K562 (cell line): Measurements from ENCODE around the gene ZFP30. TPM values are rescaled to one million over a fixed set of nuclear protein-coding genes. Genes with fewer than 3 reads are reported as not detected.

Experiments used
- ATF1 ChIP-seq, 2 experiments: fragments of 450-650 bp in 1 of 2; IDR thresholded peaks; 2 replicates each; pipeline ENCODE4 v1.6.1; 2016; ENCODE audit warnings: missing compliant biosample characterization in 1 of 2, missing genetic modification characterization in 1 of 2
- ATF3 ChIP-seq, 2 experiments: fragments of 450-650 bp in 1 of 2; sonication (generic) in 1 of 2; formaldehyde crosslinking in 1 of 2; IDR thresholded peaks in 1 of 2; conservative IDR thresholded peaks in 1 of 2; 2 replicates each; pipeline versions ENCODE4 v1.6.1 to v1.8.1; 2016 to 2023; ENCODE audit warnings: mild to moderate bottlenecking in 2 of 2, moderate library complexity in 2 of 2, inconsistent platforms in 1 of 2, missing genetic modification reagents in 1 of 2
- CGGBP1 ChIP-seq: fragments of 250-450 bp; sonication (Bioruptor Pico); IDR thresholded peaks from 2 replicates; pipeline ENCODE4 v1.9.0; 2021; ENCODE audit warnings: mild to moderate bottlenecking
- DIDO1 ChIP-seq: fragments of 450-650 bp; IDR thresholded peaks from 2 replicates; pipeline ENCODE4 v1.6.1; 2016; ENCODE audit warnings: low read depth, missing biosample characterization, missing genetic modification characterization
- EGR1 ChIP-seq: fragments of 450-650 bp; conservative IDR thresholded peaks from 2 replicates; pipeline ENCODE4 v1.6.1; 2017; ENCODE audit warnings: mild to moderate bottlenecking
- ESRRB ChIP-seq: fragments of 250-450 bp; sonication (Bioruptor Pico); IDR thresholded peaks from 2 replicates; pipeline ENCODE4 v1.5.0; 2020; ENCODE audit warnings: mild to moderate bottlenecking, moderate library complexity, borderline replicate concordance
- HINFP ChIP-seq: fragments of 450-650 bp; conservative IDR thresholded peaks from 2 replicates; pipeline ENCODE4 v1.6.1; 2016; ENCODE audit warnings: missing genetic modification characterization, low read depth, mild to moderate bottlenecking, control low read depth, missing compliant biosample characterization
- HMBOX1 ChIP-seq: sonication (generic); IDR thresholded peaks from 2 replicates; pipeline ENCODE4 v1.6.1; 2016
- HOXB6 ChIP-seq: fragments of 250-450 bp; sonication (Bioruptor Pico); IDR thresholded peaks from 2 replicates; pipeline ENCODE4 v1.5.1; 2022; ENCODE audit warnings: mild to moderate bottlenecking, borderline replicate concordance
- KLF10 ChIP-seq: fragments of 250-450 bp; sonication (Bioruptor Pico); IDR thresholded peaks from 2 replicates; pipeline ENCODE4 v1.6.1; 2021; ENCODE audit warnings: matching md5 sums
- MEIS2 ChIP-seq: fragments of 450-650 bp; IDR thresholded peaks from 2 replicates; pipeline ENCODE4 v1.6.1; 2014; ENCODE audit warnings: mild to moderate bottlenecking; ENCODE audit not compliant: partially characterized antibody
- NEUROD1 ChIP-seq: fragments of 150-350 bp; IDR thresholded peaks from 2 replicates; pipeline ENCODE4 v1.6.1; 2014; ENCODE audit warnings: borderline replicate concordance, low read length, low read depth; ENCODE audit not compliant: partially characterized antibody
- NFE2L1 ChIP-seq: fragments of 450-650 bp; IDR thresholded peaks from 2 replicates; pipeline ENCODE4 v1.6.1; 2016; ENCODE audit warnings: missing genetic modification characterization, low read depth, mild to moderate bottlenecking, missing compliant biosample characterization, moderate library complexity, borderline replicate concordance
- NFIX ChIP-seq: fragments of 250-450 bp; sonication (Bioruptor Pico); IDR thresholded peaks from 2 replicates; pipeline ENCODE4 v1.4.0; 2020; ENCODE audit warnings: low read depth, mild to moderate bottlenecking, moderate library complexity
- NUFIP1 ChIP-seq: fragments of 450-650 bp; IDR thresholded peaks from 2 replicates; pipeline ENCODE4 v1.6.1; 2018; ENCODE audit not compliant: partially characterized antibody
- PCBP2 ChIP-seq: fragments of 200-400 bp; formaldehyde crosslinking; IDR thresholded peaks from 2 replicates; pipeline ENCODE4 v1.6.1; 2018; ENCODE audit warnings: low read length, low read depth, mild to moderate bottlenecking, moderate library complexity; ENCODE audit not compliant: poor library complexity, severe bottlenecking
- SIRT6 ChIP-seq: IDR thresholded peaks from one replicate; pipeline ENCODE4 v1.6.1; 2012; ENCODE audit warnings: low read depth, mild to moderate bottlenecking, control low read depth, inconsistent platforms, low read length, moderate library complexity
- SREBF1 ChIP-seq: fragments of 150-350 bp; IDR thresholded peaks from 2 replicates; pipeline ENCODE4 v1.6.1; 2014; ENCODE audit warnings: antibody characterized with exemption, low read depth, low read length, borderline replicate concordance
- ZBTB1 ChIP-seq: sonication (generic); formaldehyde crosslinking; IDR thresholded peaks from 2 replicates; pipeline ENCODE4 v1.8.1; 2023; ENCODE audit warnings: missing genetic modification reagents, low read depth, mild to moderate bottlenecking, borderline replicate concordance
- ZNF280B ChIP-seq: fragments of 250-450 bp; sonication (Bioruptor Pico); IDR thresholded peaks from 2 replicates; pipeline ENCODE4 v1.5.1; 2021; ENCODE audit warnings: mild to moderate bottlenecking
- ZNF3 ChIP-seq: fragments of 250-450 bp; sonication (Bioruptor Pico); IDR thresholded peaks from 2 replicates; pipeline ENCODE4 v1.5.0; 2021; ENCODE audit warnings: mild to moderate bottlenecking, moderate library complexity
- ZNF57 ChIP-seq: fragments of 450-650 bp; formaldehyde crosslinking; IDR thresholded peaks from 2 replicates; pipeline ENCODE4 v1.4.0; 2020; ENCODE audit warnings: mild to moderate bottlenecking, moderate library complexity
- ZNF778 ChIP-seq: fragments of 450-650 bp; formaldehyde crosslinking; IDR thresholded peaks from 2 replicates; pipeline ENCODE4 v1.4.0; 2020; ENCODE audit warnings: mild to moderate bottlenecking, moderate library complexity
- polyA plus RNA-seq, 8 experiments: library from polyadenylated mRNA; depleted of rRNA in 4 of 8; stranded (reverse) in 5 of 8; unstranded in 3 of 8; fragments of >200 nt; fragmentation: Nextera tagmentation in 2 of 8; fragmentation: Illumina TruSeq in 1 of 8; extraction: Ambion mirVana in 2 of 8; extraction: Trizol in 1 of 8; gene quantifications; 2 replicates each; pipeline versions ENCODE4 v1.2.1 to v1.2.3, GENCODE V29; 2011 to 2014; ENCODE audit warnings: inconsistent platforms in 1 of 8, missing spikeins in 1 of 8
- total RNA-seq, 7 experiments: library from RNA; depleted of rRNA in 6 of 7; stranded (reverse); fragments of >200 nt in 6 of 7; fragmentation: Illumina TruSeq in 2 of 7; extraction: Trizol in 2 of 7; gene quantifications; 2 replicates each; pipeline versions ENCODE4 v1.2.1 to v1.2.3, GENCODE V29; 2011 to 2021; ENCODE audit warnings: low replicate concordance in 1 of 7

The ZFP30 gene
- total and polyA plus RNA-seq, 9 of the 15 experiments (the other 6 are each of a cell fraction or from before 2014, with no cell fraction given), result 1.1 to 11.3 (median 4.9) TPM

GRCh38 chr19:37594304-37594981 is 60.8 kb downstream of the ZFP30 start, which contains the start of the genes ZNF540 and ZNF571 (continued):
- no peak for TF ChIP-seq HINFP (tag)
- TF ChIP-seq MEIS2, result peak; percentile 45
- no peak for TF ChIP-seq SREBF1
- no peak for TF ChIP-seq ZBTB1 (CRISPR knock-in tag)
- TF ChIP-seq NFE2L1, result no peak
- no peak for TF ChIP-seq NFIX (CRISPR knock-in tag)
- TF ChIP-seq CGGBP1 (CRISPR knock-in tag), result no peak
- TF ChIP-seq ZNF280B (CRISPR knock-in tag), result no peak
- no peak for TF ChIP-seq SIRT6
- TF ChIP-seq NEUROD1, result no peak
- no peak for TF ChIP-seq HOXB6 (CRISPR knock-in tag)
- TF ChIP-seq ZNF57 (CRISPR knock-in tag), result no peak
- no peak for TF ChIP-seq ESRRB (CRISPR knock-in tag)
- TF ChIP-seq ATF3 (IDR thresholded peaks at IDR 0.05), result peak; percentile 81
- no peak for TF ChIP-seq ATF3 (CRISPR knock-in tag; conservative IDR thresholded peaks at IDR 0.05)
- no peak for TF ChIP-seq HMBOX1
- TF ChIP-seq ZNF778 (CRISPR knock-in tag), result no peak
- TF ChIP-seq DIDO1 (tag), result 0 out of 2 replicates have a peak, but pooled peaks have one; percentile 31
- peak; percentile 51; the same call in 1 of the 2 replicates for TF ChIP-seq ATF1 (CRISPR knock-in tag; IDR thresholded peaks at IDR 0.05)
- peak; percentile 96 for TF ChIP-seq ATF1 (tag; IDR thresholded peaks at IDR 0.05)
- TF ChIP-seq ZNF3 (CRISPR knock-in tag), result no peak
- peak; percentile 98 for TF ChIP-seq EGR1
- TF ChIP-seq NUFIP1, result no peak
- no peak for TF ChIP-seq PCBP2
- TF ChIP-seq KLF10, result no peak
